K562 (cell line): Measurements from ENCODE around the gene ZC3H11A. TPM values are rescaled to one million over a fixed set of nuclear protein-coding genes. Genes with fewer than 3 reads are reported as not detected.

Experiments
- ATAC-seq: fragments of 200-7000 bp; cut with Tn5 transposase; 3 replicates; pipeline ENCODE4 v1.9.1; 2020; ENCODE audit warnings: moderate library complexity
- BruUV-seq: library from RNA; stranded (reverse); fragments of 400-500 nt; replicated peaks from 2 replicates; lab custom pipeline; 2021; lab: Mats Ljungman, UMichigan
- CTCF ChIA-PET: fragments of 300-600 bp; formaldehyde crosslinking; extraction: SDS; loops from one replicate; lab custom pipeline; 2021; ENCODE audit warnings: low intra/inter-chr PET ratio; lab: Yijun Ruan, JAX
- POLR2A ChIA-PET: fragments of 300-600, 350-650 bp; sonication (Branson Sonifier 250); formaldehyde crosslinking; extraction: SDS; loops from one replicate; lab custom pipeline; 2021; ENCODE audit warnings: antibody characterized with exemption, inconsistent platforms; lab: Yijun Ruan, JAX
- DNase-seq, 4 experiments: peaks; one replicate each; pipeline versions ENCODE4 v3.0.0 to v3.0.0-alpha.2; 2011 to 2018; ENCODE audit warnings: low spot score in 3 of 4, mixed read lengths in 3 of 4; ENCODE audit errors: extremely low read depth in 1 of 4
- FAIRE-seq: peaks from 2 replicates; lab custom pipeline; 2011; peaks lifted over from hg19 to GRCh38; lab: Jason Lieb, UNC
- H2AFZ ChIP-seq: 2 replicates; pipeline ENCODE4 v1.6.0; 2011; ENCODE audit warnings: low read depth, low read length, control low read depth, inconsistent platforms
- H3K27ac ChIP-seq: fragments of 200-600 bp; 3 replicates; pipeline ENCODE4 v1.8.0; 2011; ENCODE audit warnings: low read depth, mild to moderate bottlenecking, control low read depth, inconsistent platforms, low read length, moderate library complexity, mixed read lengths; ENCODE audit errors: extremely low read depth
- H3K27me3 ChIP-seq, 2 experiments: fragments of 300-600 bp in 1 of 2; 2 replicates in 1 of 2; 3 replicates in 1 of 2; pipeline versions ENCODE4 v1.6.0 to v1.8.0; 2011; ENCODE audit warnings: inconsistent platforms in 2 of 2, low read length in 2 of 2, mild to moderate bottlenecking in 1 of 2, mixed read lengths in 1 of 2, moderate library complexity in 1 of 2; ENCODE audit not compliant: control insufficient read depth in 2 of 2, insufficient read depth in 2 of 2
- H3K36me3 ChIP-seq: fragments of 300-600 bp; 3 replicates; pipeline ENCODE4 v1.8.0; 2011; ENCODE audit warnings: mild to moderate bottlenecking, low read length, inconsistent platforms; ENCODE audit not compliant: control insufficient read depth, insufficient read depth
- H3K4me1 ChIP-seq, 2 experiments: fragments of 200-600 bp in 1 of 2; replicated peaks in 1 of 2; 2 replicates in 1 of 2; 3 replicates in 1 of 2; pipeline versions ENCODE4 v1.5.1 to v1.8.0; 2011; ENCODE audit warnings: inconsistent platforms in 2 of 2, low read length in 2 of 2, mild to moderate bottlenecking in 1 of 2, mixed read lengths in 1 of 2, moderate library complexity in 1 of 2; ENCODE audit not compliant: control insufficient read depth in 2 of 2, insufficient read depth in 2 of 2
- H3K4me2 ChIP-seq: 2 replicates; pipeline ENCODE4 v1.6.1; 2011; ENCODE audit warnings: low read length, control low read depth, inconsistent platforms, mixed read lengths; ENCODE audit not compliant: insufficient read depth
- H3K4me3 ChIP-seq: fragments of 200-600 bp; sonication (generic), shearing (Covaris generic); 2 replicates; pipeline ENCODE4 v1.5.1; 2016; ENCODE audit warnings: control low read depth, inconsistent platforms
- H3K79me2 ChIP-seq: fragments of 200-600 bp; 3 replicates; pipeline ENCODE4 v1.8.0; 2011; ENCODE audit warnings: low read length, inconsistent platforms; ENCODE audit not compliant: control insufficient read depth, insufficient read depth
- H3K9ac ChIP-seq, 2 experiments: 2 replicates each; pipeline versions ENCODE4 v1.6.0 to v1.6.1; 2011; ENCODE audit warnings: low read depth in 2 of 2, low read length in 2 of 2, control low read depth in 1 of 2, inconsistent platforms in 1 of 2, mild to moderate bottlenecking in 1 of 2, mixed read lengths in 1 of 2; ENCODE audit not compliant: insufficient read depth in 1 of 2
- H3K9me1 ChIP-seq: one replicate; pipeline ENCODE4 v1.6.0; 2011; ENCODE audit warnings: inconsistent platforms, mild to moderate bottlenecking, low read length, moderate library complexity; ENCODE audit not compliant: control insufficient read depth, insufficient read depth
- H3K9me3 ChIP-seq: replicated peaks from 2 replicates; pipeline ENCODE4 v1.5.1; 2011; ENCODE audit warnings: low read depth, low read length, inconsistent platforms; ENCODE audit not compliant: control insufficient read depth, insufficient read depth
- H4K20me1 ChIP-seq: replicated peaks from 2 replicates; pipeline ENCODE4 v1.6.1; 2011; ENCODE audit warnings: low read length, inconsistent platforms, mixed read lengths; ENCODE audit not compliant: control insufficient read depth, insufficient read depth
- BACH1 ChIP-seq: fragments of 200-800 bp; sonication (Bioruptor generic); IDR thresholded peaks from 2 replicates; pipeline ENCODE4 v1.6.1; 2016; ENCODE audit warnings: missing genetic modification characterization, missing compliant biosample characterization
- DEAF1 ChIP-seq: fragments of 450-650 bp; formaldehyde crosslinking; IDR thresholded peaks from 2 replicates; pipeline ENCODE4 v1.4.0; 2020; ENCODE audit warnings: mild to moderate bottlenecking, moderate library complexity
- SMARCE1 ChIP-seq: fragments of 450-650 bp; IDR thresholded peaks from 2 replicates; pipeline ENCODE4 v1.7.1; 2016; ENCODE audit warnings: mild to moderate bottlenecking
- WHSC1 ChIP-seq: IDR thresholded peaks from one replicate; pipeline ENCODE4 v1.6.1; 2012; ENCODE audit warnings: low read length, control low read depth, inconsistent platforms
- ZNF140 ChIP-seq: fragments of 250-450 bp; sonication (Bioruptor Pico); IDR thresholded peaks from 2 replicates; pipeline ENCODE4 v1.8.0; 2021; ENCODE audit warnings: moderate library complexity, mild to moderate bottlenecking, inconsistent platforms
- ZNF212 ChIP-seq: fragments of 450-650 bp; formaldehyde crosslinking; IDR thresholded peaks from 2 replicates; pipeline ENCODE4 v1.4.0; 2020; ENCODE audit warnings: mild to moderate bottlenecking
- ZNF224 ChIP-seq: sonication (generic); formaldehyde crosslinking; IDR thresholded peaks from 2 replicates; pipeline ENCODE4 v1.8.0; 2022; ENCODE audit warnings: mild to moderate bottlenecking, missing genetic modification reagents
- WGBS: fragments of 100-300 bp; shearing (Covaris generic); methylation state at CpG from one replicate; pipeline ENCODE4 v1.1.6; 2016; ENCODE audit warnings: low coverage, mixed read lengths; ENCODE audit not compliant: insufficient coverage; ENCODE audit errors: missing lambda C conversion rate; 5-methylcytosine and 5-hydroxymethylcytosine counted together
- in situ Hi-C: fragments of 300-500 bp; cut with MboI; formaldehyde crosslinking; loops from 4 replicates; pipeline ENCODE4 v1.15.0; 2018; ENCODE audit warnings: inconsistent platforms, mixed read lengths
- intact Hi-C: fragments of 100-400 bp; cut with micrococcal nuclease; formaldehyde crosslinking; loops from 2 replicates; pipeline ENCODE4 v1.14.2; 2022
- polyA plus RNA-seq, 8 experiments: library from polyadenylated mRNA; depleted of rRNA in 4 of 8; stranded (reverse) in 5 of 8; unstranded in 3 of 8; fragments of >200 nt; fragmentation: Nextera tagmentation in 2 of 8; fragmentation: Illumina TruSeq in 1 of 8; extraction: Ambion mirVana in 2 of 8; extraction: Trizol in 1 of 8; gene quantifications; 2 replicates each; pipeline versions ENCODE4 v1.2.1 to v1.2.3, GENCODE V29; 2011 to 2014; ENCODE audit warnings: inconsistent platforms in 1 of 8, missing spikeins in 1 of 8
- total RNA-seq, 7 experiments: library from RNA; depleted of rRNA in 6 of 7; stranded (reverse); fragments of >200 nt in 6 of 7; fragmentation: Illumina TruSeq in 2 of 7; extraction: Trizol in 2 of 7; gene quantifications; 2 replicates each; pipeline versions ENCODE4 v1.2.1 to v1.2.3, GENCODE V29; 2011 to 2021; ENCODE audit warnings: low replicate concordance in 1 of 7

The ZC3H11A gene
- total and polyA plus RNA-seq, 9 of the 15 experiments (the other 6 are each of a cell fraction or from before 2014, with no cell fraction given), result 34.2 to 137 (median 102) TPM

- Histone ChIP-seq H3K27ac (no peak overlapping the region), H3K27me3 (no peaks in the 10 kb centered on the region), H3K4me2 (no peak overlapping the region), H3K36me3 (peaks cover 87% of the 10 kb centered on the region), H4K20me1 (no peaks in the 10 kb centered on the region), H3K9ac (no peak overlapping the region), H3K4me3 (no peak overlapping the region), H3K79me2 (peaks cover 51% of the 10 kb centered on the region), H3K9me1 (no peaks in the 10 kb centered on the region), H3K4me1 (no peaks in the 10 kb centered on the region), H3K9me3 (no peaks in the 10 kb centered on the region), H2AFZ (no peak overlapping the region)
- ChIA-PET POLR2A (interaction anchor here (2.8 to 3.5 kb wide), 2 partner anchors 16 to 22 kb away, joined by 11 to 14 read pairs; no protein-coding TSS in a partner anchor), CTCF (no interaction called here)
- no peak for ATAC-seq
- intact Hi-C loops, result no loop called here
- no peak for DNase-seq
- no TSS peak for BruUV-seq
- WGBS, result 95% methylated on average over 2 of the region's 2 CpGs
- TF ChIP-seq ZNF140 (CRISPR knock-in tag) (no peak), BACH1 (no peak), ZNF212 (CRISPR knock-in tag) (no peak)
- no peak for FAIRE-seq
- in situ Hi-C loops, result no loop called here
Measured at GRCh38 chr1:203813581-203814341, 18.3 kb downstream of the ZC3H11A start.

- DNase-seq, result no peak
- POLR2A ChIA-PET, result interaction anchor here (1.3 kb wide), 1 partner anchor 15 kb away, joined by 3 read pairs; no protein-coding TSS in a partner anchor
- FAIRE-seq, result no peak
- Histone ChIP-seq H3K79me2 (peaks cover 37% of the 10 kb centered on the region; the same call in 2 of the 3 replicates), H3K9ac (no peak overlapping the region), H4K20me1 (0 out of 2 replicates have a peak, but pooled peaks cover 6% of the 10 kb centered on the region), H3K4me1 (no peaks in the 10 kb centered on the region)
- ATAC-seq, result no peak
- TF ChIP-seq WHSC1, result no peak
- no peak for TF ChIP-seq DEAF1
- no peak for TF ChIP-seq ZNF224 (CRISPR knock-in tag)
- no peak for TF ChIP-seq SMARCE1
- TF ChIP-seq, all 486 proteins: peak for 0
- no peaks in the 10 kb centered on the region for H3K9me1 ChIP-seq
- no peak overlapping the region for H2AFZ ChIP-seq
- in situ Hi-C loops, result no loop called here
- H3K4me3 ChIP-seq, result no peak overlapping the region
- no peak overlapping the region for H3K4me2 ChIP-seq
- WGBS, result 89% methylated on average over 6 of the region's 6 CpGs
- no TSS peak for BruUV-seq
- H3K27ac ChIP-seq, result no peak overlapping the region
- H3K27me3 ChIP-seq, result no peaks in the 10 kb centered on the region
- intact Hi-C loops, result no loop called here
- CTCF ChIA-PET, result no interaction called here
- no peaks in the 10 kb centered on the region for H3K9me3 ChIP-seq
- H3K36me3 ChIP-seq, result peaks cover 93% of the 10 kb centered on the region
Measured at GRCh38 chr1:203818399-203818798, 23.0 kb downstream of the ZC3H11A start.
